B cell (primary cell): Measurements from ENCODE around the gene DGAT2. TPM values are rescaled to one million over a fixed set of nuclear protein-coding genes. Genes with fewer than 3 reads are reported as not detected.

ENCODE experiments used
- ATAC-seq: fragments of 200-7000 bp; cut with Tn5 transposase; one replicate; pipeline ENCODE4 v1.10.0; 2021; ENCODE audit warnings: low read depth, mild to moderate bottlenecking, moderate number of reproducible peaks, moderate library complexity
- CTCF ChIA-PET: fragments of 350-600 bp; sonication (Branson Sonifier 250); formaldehyde crosslinking; loops from one replicate; lab custom pipeline; 2021; ENCODE audit warnings: antibody characterized with exemption, inconsistent platforms; lab: Charles Lee
- POLR2A ChIA-PET: fragments of 350-600 bp; sonication (Branson Sonifier 250); formaldehyde crosslinking; loops from one replicate; lab custom pipeline; 2021; ENCODE audit warnings: antibody characterized with exemption; lab: Charles Lee
- DNase-seq: peaks from one replicate; pipeline ENCODE4 v3.0.0; 2013
- H2AFZ ChIP-seq: 2 replicates; pipeline ENCODE4 v1.6.1; 2012; ENCODE audit warnings: mild to moderate bottlenecking, low read depth, low read length; ENCODE audit not compliant: insufficient read depth, poor library complexity, severe bottlenecking
- H3K27ac ChIP-seq, 2 donors: 1 replicate in 1 of 2; 2 replicates in 1 of 2; pipeline ENCODE4 v1.5.1; 2012 to 2013; ENCODE audit warnings: low read length in 2 of 2, mild to moderate bottlenecking in 2 of 2, moderate library complexity in 1 of 2
- H3K27me3 ChIP-seq, 4 experiments: fragments of 200-600 bp in 1 of 4; sonication (generic) in 1 of 4; replicated peaks in 1 of 4; 1 replicate in 2 of 4; 2 replicates in 2 of 4; pipeline versions ENCODE4 v1.6.1 to v1.7.0; 2013 to 2016; ENCODE audit warnings: low read length in 3 of 4, mild to moderate bottlenecking in 2 of 4, mixed read lengths in 1 of 4, moderate library complexity in 1 of 4; ENCODE audit not compliant: insufficient read depth in 4 of 4, control insufficient read depth in 3 of 4; ENCODE audit errors: control extremely low read depth in 1 of 4
- H3K36me3 ChIP-seq, 2 experiments: replicated peaks in 1 of 2; 1 replicate in 1 of 2; 2 replicates in 1 of 2; pipeline versions ENCODE4 v1.6.1 to v1.7.1; 2013; ENCODE audit warnings: low read length in 1 of 2; ENCODE audit not compliant: insufficient read depth in 2 of 2, control insufficient read depth in 1 of 2; ENCODE audit errors: control extremely low read depth in 1 of 2, extremely low read depth in 1 of 2
- H3K4me1 ChIP-seq, 2 donors: fragments of 200-600 bp in 1 of 2; sonication (generic) in 1 of 2; 1 replicate in 1 of 2; 2 replicates in 1 of 2; pipeline versions ENCODE4 v1.5.1 to v1.6.1; 2013 to 2017; ENCODE audit warnings: low read length in 2 of 2; ENCODE audit not compliant: control insufficient read depth in 2 of 2, insufficient read depth in 2 of 2
- H3K4me2 ChIP-seq: replicated peaks from 2 replicates; pipeline ENCODE3; 2012; ENCODE audit warnings: mild to moderate bottlenecking, low read depth, low read length; ENCODE audit not compliant: poor library complexity, severe bottlenecking
- H3K4me3 ChIP-seq, 5 experiments: fragments of 200-600 bp in 1 of 5; sonication (generic) in 1 of 5; 1 replicate in 3 of 5; 2 replicates in 2 of 5; pipeline versions ENCODE4 v1.5.1 to v1.7.0; 2011 to 2016; ENCODE audit warnings: low read length in 4 of 5, mild to moderate bottlenecking in 4 of 5, low read depth in 2 of 5, control low read depth in 1 of 5, moderate library complexity in 1 of 5; ENCODE audit not compliant: insufficient read depth in 1 of 5; ENCODE audit errors: control extremely low read depth in 1 of 5, extremely low read depth in 1 of 5
- H3K79me2 ChIP-seq: fragments of 200-600 bp; sonication (generic); one replicate; pipeline ENCODE4 v1.6.0; 2016; ENCODE audit warnings: low read length; ENCODE audit not compliant: control insufficient read depth, insufficient read depth
- H3K9ac ChIP-seq: fragments of 200-600 bp; sonication (generic); 2 replicates; pipeline ENCODE4 v1.6.1; 2017; ENCODE audit warnings: mild to moderate bottlenecking, low read length, moderate library complexity
- H3K9me3 ChIP-seq, 3 donors: one replicate each; pipeline versions ENCODE4 v1.6.1 to v1.7.1; 2013; ENCODE audit warnings: low read length in 2 of 3; ENCODE audit not compliant: control insufficient read depth in 2 of 3, insufficient read depth in 1 of 3; ENCODE audit errors: control extremely low read depth in 1 of 3
- H4K20me1 ChIP-seq: 2 replicates; pipeline ENCODE4 v1.6.0; 2012; ENCODE audit warnings: mild to moderate bottlenecking, low read length; ENCODE audit not compliant: insufficient read depth, control insufficient read depth, poor library complexity, severe bottlenecking
- H3K27ac Mint-ChIP-seq: one replicate; pipeline ENCODE4 v1.8.0; 2021; ENCODE audit warnings: mixed read lengths
- H3K27me3 Mint-ChIP-seq: one replicate; pipeline ENCODE4 v1.8.0; 2021; ENCODE audit warnings: mixed read lengths
- H3K4me1 Mint-ChIP-seq: one replicate; pipeline ENCODE4 v1.8.0; 2021; ENCODE audit warnings: mixed read lengths
- H3K4me3 Mint-ChIP-seq: one replicate; pipeline ENCODE4 v1.8.0; 2021; ENCODE audit warnings: mixed read lengths
- H3K9me3 Mint-ChIP-seq: one replicate; pipeline ENCODE4 v1.8.0; 2022; ENCODE audit warnings: mixed read lengths; ENCODE audit not compliant: insufficient read depth
- CTCF ChIP-seq: fragments of 200-600 bp; IDR thresholded peaks from one replicate; pipeline ENCODE4 v1.8.0; 2022; ENCODE audit warnings: antibody characterized with exemption, mild to moderate bottlenecking
- EZH2 ChIP-seq: IDR thresholded peaks from 2 replicates; pipeline ENCODE4 v1.6.1; 2012; ENCODE audit warnings: borderline replicate concordance, low read depth, mild to moderate bottlenecking, moderate library complexity, low read length; ENCODE audit not compliant: insufficient read depth, poor library complexity, severe bottlenecking
- WGBS: methylation state at CpG from one replicate; pipeline ENCODE4 v1.1.5; 2013; ENCODE audit warnings: missing lambda C conversion rate; ENCODE audit not compliant: insufficient coverage; 5-methylcytosine and 5-hydroxymethylcytosine counted together
- intact Hi-C: fragments of 100-400 bp; cut with micrococcal nuclease; formaldehyde crosslinking; loops from one replicate; pipeline ENCODE4 v1.10.0; 2022
- polyA plus RNA-seq: library from polyadenylated mRNA; depleted of rRNA; stranded (reverse); fragments of >200 nt; gene quantifications from 2 replicates; pipeline ENCODE4 v1.2.3, GENCODE V29; 2012
- total RNA-seq, 2 donors: library from RNA; stranded (reverse); fragments of 120-200 nt in 1 of 2; gene quantifications; 1 replicate in 1 of 2; 2 replicates in 1 of 2; pipeline versions ENCODE4 v1.2.3 to v1.2.4, GENCODE V29; 2013 to 2022

DGAT2 gene
- total and polyA plus RNA-seq, 2 donors (not counting 1 experiment from before 2014, with no cell fraction given) = 5.8 to 6.5 TPM

- no peaks in the 10 kb centered on the region for H3K36me3 ChIP-seq
- Mint-ChIP-seq H3K4me1 (no peaks in the 10 kb centered on the region), H3K27me3 (no peaks in the 10 kb centered on the region), H3K9me3 (no peaks in the 10 kb centered on the region), H3K4me3 (no peak overlapping the region), H3K27ac (no peak overlapping the region)
- no peaks in the 10 kb centered on the region for H3K4me1 ChIP-seq
- no peak overlapping the region for H3K27ac ChIP-seq
- no peak overlapping the region for H2AFZ ChIP-seq
- no peak overlapping the region for H3K9ac ChIP-seq
- TF ChIP-seq CTCF (no peak), EZH2 (no peak)
- ChIA-PET POLR2A (no interaction called here), CTCF (interaction anchor here (0.6 to 1.0 kb wide), 2 partner anchors 354 to 376 kb away, joined by 3 read pairs; no protein-coding TSS in a partner anchor)
- no peaks in the 10 kb centered on the region for H3K9me3 ChIP-seq
- 89% methylated on average over 1 of the region's 4 CpGs for WGBS
- H4K20me1 ChIP-seq = no peaks in the 10 kb centered on the region
- ATAC-seq (no peak), DNase-seq (no peak)
- no peaks in the 10 kb centered on the region for H3K79me2 ChIP-seq
- H3K4me2 ChIP-seq = no peak overlapping the region
- H3K27me3 ChIP-seq = no peaks in the 10 kb centered on the region
- no peak overlapping the region for H3K4me3 ChIP-seq
- intact Hi-C loops = no loop called here
Observed at GRCh38 chr11:75759832-75760231, 8.7 kb upstream of the DGAT2 start.

- no peak overlapping the region for H3K4me2 ChIP-seq
- POLR2A ChIA-PET = no interaction called here
Observed at GRCh38 chr11:75760243-75760642, 8.3 kb upstream of the DGAT2 start.

More at GRCh38 chr11:75760243-75760642, 8.3 kb upstream of the DGAT2 start:
- Histone ChIP-seq H3K27ac (no peak overlapping the region), H3K79me2 (no peaks in the 10 kb centered on the region), H3K4me1 (no peaks in the 10 kb centered on the region), H2AFZ (no peak overlapping the region), H3K9me3 (no peaks in the 10 kb centered on the region), H3K27me3 (no peaks in the 10 kb centered on the region), H3K36me3 (no peaks in the 10 kb centered on the region), H4K20me1 (no peaks in the 10 kb centered on the region), H3K9ac (no peak overlapping the region), H3K4me3 (no peak overlapping the region)
- TF ChIP-seq CTCF (no peak), EZH2 (no peak)
- H3K4me3 Mint-ChIP-seq = no peak overlapping the region
- no peak overlapping the region for H3K27ac Mint-ChIP-seq
- DNase-seq (no peak), ATAC-seq (no peak)
- CTCF ChIA-PET = interaction anchor here (0.6 to 1.0 kb wide), 2 partner anchors 354 to 376 kb away, joined by 3 read pairs; no protein-coding TSS in a partner anchor
- H3K4me1 Mint-ChIP-seq = no peaks in the 10 kb centered on the region
- intact Hi-C loops = no loop called here
- H3K27me3 Mint-ChIP-seq = no peaks in the 10 kb centered on the region
- H3K9me3 Mint-ChIP-seq = no peaks in the 10 kb centered on the region
